Measurements from ENCODE around the gene ENPP4.

- no peak for TF ChIP-seq REST (IDR thresholded peaks at IDR 0.05; ENCODE audit: insufficient read depth in 1 of 2, low read depth in 2 of 2, low read length in 2 of 2)
- TF ChIP-seq POLR2AphosphoS5 (IDR thresholded peaks at IDR 0.05; ENCODE audit: low read depth, low read length), result no peak
- no peak for TF ChIP-seq SIN3A (IDR thresholded peaks at IDR 0.05; ENCODE audit: borderline replicate concordance, insufficient read depth, low read length)
- no peak for TF ChIP-seq TAF1 (IDR thresholded peaks at IDR 0.05; ENCODE audit: borderline replicate concordance, insufficient read depth, low read length)
- TF ChIP-seq FOXP2 (optimal IDR thresholded peaks at IDR 0.05; ENCODE audit: borderline replicate concordance, extremely low read depth, extremely low read length, insufficient read depth), result no peak
Observed at GRCh38 chr6:46174904-46175303, 45.1 kb downstream of the ENPP4 start.
